GM21786 (cell line): ENCODE results near the gene TTYH3.

Source experiments
- ATAC-seq: cut with Tn5 transposase; IDR thresholded peaks from one replicate; pipeline ENCODE4 v1.9.1; 2021; ENCODE audit not compliant: unreplicated experiment

The TTYH3 gene

GRCh38 chr7:2646680-2647571, 15.1 kb downstream of the TTYH3 start:
- no peak for ATAC-seq

- ATAC-seq = no peak
Measured at GRCh38 chr7:2647594-2648172, 15.9 kb downstream of the TTYH3 start.

DNA sequence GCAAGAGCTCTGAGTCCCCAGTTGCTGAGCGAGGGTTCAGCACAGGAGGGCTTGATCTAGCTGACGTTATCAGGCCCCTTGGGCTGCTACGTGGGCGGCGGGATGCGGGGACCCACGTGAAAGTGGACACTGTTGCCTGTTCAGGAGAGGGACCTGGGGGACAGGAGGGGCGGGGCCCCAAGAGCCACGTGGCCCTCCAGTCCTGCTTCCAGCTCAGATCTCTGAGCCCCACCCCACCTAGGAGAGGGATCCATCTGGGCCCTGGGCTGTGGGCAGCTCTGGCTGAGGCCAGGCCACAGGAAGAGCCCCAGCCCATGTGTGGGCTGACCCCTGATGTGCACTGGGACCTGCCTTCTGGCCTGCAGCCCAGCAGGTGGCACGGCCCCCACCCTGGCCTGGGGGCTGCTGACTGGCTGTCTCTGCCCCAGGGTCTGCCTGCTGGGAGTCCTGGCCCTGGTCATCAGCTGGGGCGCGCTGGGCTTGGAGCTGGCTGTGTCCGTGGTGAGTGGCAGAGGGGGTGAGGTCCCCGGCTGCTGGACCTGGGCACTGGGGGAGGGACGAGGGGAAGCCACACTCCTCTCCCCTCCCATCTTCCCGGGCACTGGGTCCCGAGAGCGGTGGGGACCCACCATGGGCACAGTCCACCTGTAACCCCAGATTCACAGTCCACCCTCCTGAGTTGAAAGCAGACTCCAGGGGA, 17.5 kb downstream of the TTYH3 start:
- ATAC-seq = no peak

DNA sequence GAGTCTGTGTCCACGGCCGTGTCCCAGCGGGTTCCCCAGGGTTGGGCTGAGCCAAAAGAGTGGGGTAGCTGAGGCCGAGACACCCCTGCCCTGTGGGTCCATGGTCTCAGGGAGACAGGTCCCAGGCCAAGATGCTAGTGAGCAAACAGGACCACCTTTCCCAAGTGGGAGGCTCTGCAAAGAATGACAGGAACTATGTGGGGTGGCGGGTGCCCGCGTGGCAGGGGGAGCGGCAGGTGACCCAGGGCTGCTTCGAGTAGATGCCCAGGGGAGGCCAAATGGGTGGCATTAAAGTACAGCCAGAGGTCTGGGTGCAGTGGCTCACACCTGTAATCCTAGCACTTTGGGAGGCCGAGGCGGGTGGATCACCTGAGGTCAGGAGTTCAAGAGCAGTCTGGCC, 18.2 kb downstream of the TTYH3 start:
- ATAC-seq = no peak

DNA sequence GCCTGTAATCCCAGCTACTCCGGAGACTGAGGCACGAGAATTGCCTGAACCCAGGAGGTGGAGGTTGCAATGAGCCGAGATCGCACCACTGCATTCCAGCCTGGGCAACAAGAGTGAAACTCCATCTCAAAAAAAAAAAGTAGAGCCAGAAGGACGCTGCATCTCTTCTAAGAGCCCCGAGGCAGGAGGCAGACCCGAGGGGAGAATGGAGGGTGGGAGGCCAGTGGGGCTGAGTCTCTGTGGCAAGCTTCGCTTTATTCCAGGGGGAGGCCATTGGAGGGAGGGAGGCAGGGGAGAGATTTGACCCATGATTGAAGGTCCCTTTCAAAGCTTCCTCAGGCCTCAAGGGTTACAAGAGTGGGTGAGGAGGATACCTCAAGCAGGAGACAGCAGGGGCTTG, 18.7 kb downstream of the TTYH3 start:
- no peak for ATAC-seq

DNA sequence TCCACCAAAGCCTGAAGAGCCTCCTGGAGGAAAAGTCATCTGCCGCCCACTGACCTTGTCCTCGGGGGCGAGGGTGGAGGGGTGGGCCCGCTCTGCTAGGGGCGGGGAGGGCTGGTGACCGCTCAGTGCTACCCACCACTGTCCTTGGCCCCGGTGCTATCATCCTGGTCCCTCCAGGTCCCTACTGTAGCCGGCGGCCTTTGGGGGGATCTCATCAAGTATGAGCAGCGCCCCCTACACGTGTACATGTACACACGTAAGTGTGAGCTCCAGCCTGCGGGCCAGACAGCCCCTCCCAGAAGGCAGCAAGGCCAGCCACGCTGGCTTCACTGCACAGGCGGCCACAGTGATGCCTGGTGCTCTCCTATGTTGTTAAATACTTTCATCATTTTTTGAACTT, 19.6 kb downstream of the TTYH3 start:
- no peak for ATAC-seq

GRCh38 chr7:2651847-2652735, 20.3 kb downstream of the TTYH3 start:
- ATAC-seq = no peak

GRCh38 chr7:2652736-2653060, 20.9 kb downstream of the TTYH3 start:
- ATAC-seq = no peak

- ATAC-seq = no peak
Measured at GRCh38 chr7:2654059-2654458, 22.3 kb downstream of the TTYH3 start.

GRCh38 chr7:2655870-2656614, 24.3 kb downstream of the TTYH3 start:
- no peak for ATAC-seq

DNA sequence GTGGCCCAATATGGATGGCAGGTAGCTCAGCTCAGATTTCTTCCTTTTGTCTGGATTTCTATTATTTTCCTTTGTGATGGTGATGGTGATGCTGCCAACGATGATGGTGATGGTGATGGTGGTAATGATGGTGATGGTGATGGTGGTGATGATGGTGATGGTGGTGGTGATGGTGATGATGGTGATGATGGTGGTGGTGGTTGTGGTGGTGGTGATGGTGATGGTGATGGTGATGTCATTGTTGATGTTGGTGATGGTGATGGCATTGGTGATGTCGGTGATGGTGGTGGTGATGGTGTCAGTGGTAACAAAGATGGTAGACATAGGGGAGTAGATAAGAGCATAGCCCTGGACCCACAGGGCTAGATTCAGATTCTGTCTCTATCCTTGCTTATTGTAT, 25.4 kb downstream of the TTYH3 start:
- ATAC-seq = no peak

DNA sequence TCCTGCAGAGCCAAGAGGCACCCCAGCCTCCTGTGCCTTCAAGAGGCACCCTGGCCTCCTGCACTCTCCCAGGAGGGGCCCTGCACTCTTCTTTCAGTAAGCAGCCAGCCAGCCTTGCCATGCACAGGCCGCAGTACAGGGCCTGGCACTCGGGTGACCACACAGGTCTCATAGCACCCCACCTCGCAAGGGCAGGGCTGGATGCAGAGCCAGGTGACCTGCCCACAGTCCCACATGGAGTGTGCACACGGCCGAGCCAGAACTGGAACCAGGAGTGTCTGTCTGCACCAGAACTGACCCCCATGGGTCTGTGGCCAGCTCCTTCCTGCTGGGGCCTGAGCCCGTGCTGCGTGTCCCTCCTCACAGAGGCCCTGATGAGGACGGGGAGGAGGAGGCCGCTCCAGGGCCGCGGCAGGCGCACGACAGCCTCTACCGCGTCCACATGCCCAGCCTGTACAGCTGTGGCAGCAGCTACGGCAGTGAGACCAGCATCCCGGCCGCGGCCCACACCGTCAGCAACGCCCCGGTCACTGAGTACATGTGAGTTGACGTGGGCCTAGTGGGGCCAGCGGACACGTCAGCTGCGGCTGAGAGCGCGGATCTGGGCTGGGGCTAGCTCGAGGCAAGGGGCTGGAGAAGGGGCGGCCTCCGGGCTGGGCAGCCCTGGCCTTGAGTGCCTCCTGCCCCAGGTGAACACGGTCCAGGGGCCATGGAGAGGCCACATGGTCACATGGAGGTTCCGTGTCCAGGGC, 26.3 kb downstream of the TTYH3 start:
- no peak for ATAC-seq

DNA sequence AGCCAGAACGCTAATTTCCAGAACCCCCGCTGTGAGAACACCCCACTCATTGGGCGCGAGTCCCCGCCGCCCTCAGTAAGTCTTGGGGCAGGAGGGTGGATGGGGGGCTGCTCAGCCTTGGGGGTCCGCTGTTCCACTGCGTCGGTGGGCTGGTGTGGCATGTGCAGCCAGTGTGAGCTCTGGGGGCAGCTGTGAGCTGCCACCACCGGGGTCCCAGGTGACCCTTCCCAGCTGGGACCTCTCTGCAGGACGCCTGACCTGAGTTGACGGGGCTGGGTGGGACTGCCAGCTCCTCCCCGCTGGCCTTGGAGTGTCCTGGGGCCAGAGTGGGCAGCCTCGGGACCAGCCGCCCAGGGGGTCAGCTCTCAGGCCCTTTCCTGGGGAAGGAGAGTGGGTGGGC, 27.2 kb downstream of the TTYH3 start:
- no peak for ATAC-seq

DNA sequence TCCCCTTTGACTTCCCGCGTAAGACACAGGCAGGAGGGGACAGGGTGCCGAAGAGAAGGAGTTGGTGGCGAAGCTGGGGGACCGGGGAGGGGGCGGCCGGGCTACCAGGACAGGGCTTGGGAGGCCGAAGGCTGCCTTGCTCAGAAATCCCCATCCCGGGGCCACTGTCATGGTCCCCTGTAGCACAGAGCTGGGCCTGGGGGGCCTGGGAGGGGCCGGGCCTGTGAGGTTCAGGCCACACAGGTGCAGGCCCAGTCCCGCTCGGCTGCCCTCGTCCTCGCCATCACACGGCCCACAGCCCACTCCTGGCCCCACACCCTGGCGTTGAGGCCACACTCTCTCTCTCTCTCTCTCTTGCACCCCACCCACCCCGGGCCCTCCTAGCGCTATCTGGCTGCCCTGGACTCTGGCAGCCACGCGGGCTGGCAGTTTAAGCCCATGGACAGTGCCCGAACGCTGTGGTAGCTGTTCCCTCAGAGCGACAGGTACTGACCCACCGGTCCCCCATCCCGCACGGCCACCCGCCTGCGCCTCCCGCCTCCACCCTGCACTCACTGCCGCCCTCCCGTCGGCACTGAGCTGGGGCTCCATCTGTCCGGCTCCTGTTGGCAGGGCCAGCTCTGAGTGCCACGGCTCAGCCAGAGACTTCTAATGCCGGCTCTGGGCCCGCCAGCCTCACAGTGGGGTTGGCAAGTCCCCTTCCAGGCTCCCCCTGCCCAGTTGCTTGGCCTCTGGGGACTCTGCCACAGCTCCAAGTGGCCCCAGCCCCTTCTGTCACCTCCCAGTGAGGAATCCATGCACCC, 28.0 kb downstream of the TTYH3 start:
- no peak for ATAC-seq

DNA sequence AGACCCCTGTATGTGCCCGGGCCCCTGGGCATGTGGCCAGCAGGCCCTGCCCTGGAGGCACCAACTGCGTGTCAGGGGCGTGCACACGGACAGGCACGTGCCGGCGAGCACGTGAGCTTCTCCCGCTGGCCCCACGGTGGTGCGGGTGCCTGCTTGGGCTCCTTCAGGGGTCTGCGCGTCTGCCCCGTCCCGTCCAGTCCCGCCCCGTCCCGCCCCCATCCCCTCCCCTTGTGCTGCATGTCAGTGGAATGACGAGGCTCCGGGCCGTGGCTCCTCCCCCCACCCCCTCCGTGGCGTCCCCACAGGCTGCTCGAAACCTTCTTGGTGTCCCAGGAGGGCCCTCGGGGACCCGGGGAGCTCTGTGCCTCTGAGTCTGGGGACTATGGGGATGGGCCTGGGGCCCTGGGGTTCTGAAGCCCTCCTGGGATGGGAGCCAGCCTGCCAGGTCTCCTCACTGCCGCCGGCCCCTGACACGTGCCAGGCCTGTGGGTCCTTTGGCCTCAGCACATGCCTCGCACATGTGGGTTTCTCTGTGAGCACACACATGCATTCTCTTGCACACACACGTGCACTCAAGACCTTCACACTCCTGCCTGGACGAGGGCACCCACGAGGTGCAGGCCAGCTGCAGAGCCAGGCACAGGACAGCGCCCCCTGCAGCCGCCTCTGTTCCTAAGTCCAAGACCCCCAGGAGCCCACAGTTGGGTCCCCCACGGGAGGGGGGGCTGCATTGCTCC, 28.7 kb downstream of the TTYH3 start:
- ATAC-seq = no peak

GRCh38 chr7:2661096-2661449, 29.3 kb downstream of the TTYH3 start:
- no peak for ATAC-seq

DNA sequence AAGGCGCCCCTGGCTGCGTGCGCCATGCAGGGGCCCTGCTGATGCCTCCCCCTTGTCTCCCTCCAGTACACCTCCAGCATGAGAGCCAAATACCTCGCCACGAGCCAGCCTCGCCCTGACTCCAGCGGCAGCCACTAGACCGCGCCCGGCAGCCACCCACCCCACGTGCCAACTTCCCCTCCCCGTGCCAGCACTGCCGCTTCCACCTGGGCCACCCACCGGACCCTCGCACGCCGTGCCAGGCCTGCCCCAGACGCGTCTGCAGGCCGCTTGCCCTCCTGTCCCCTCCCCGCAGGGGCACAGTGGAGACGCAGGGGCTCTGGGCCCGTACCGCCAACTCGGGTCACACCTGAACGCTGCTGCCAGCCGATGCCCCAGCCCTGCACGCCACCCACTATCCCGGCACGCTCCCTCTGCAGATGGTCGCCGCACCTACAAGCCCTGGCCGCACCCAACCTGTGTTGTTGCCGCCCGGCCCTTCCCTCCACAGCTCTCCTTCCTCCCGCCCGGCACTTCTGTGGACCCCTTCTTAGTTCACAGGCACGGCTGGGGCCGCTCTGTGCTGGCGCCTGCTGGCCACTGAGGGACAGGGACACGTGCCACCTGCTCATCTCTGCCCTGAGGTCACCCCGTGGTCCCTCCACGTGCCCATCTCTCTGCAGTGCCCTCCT, 30.0 kb downstream of the TTYH3 start:
- no peak for ATAC-seq
